Urothelium cell line (cell line): ENCODE measurements around the gene SNTN.

Experiments
- DNase-seq: peaks from one replicate; pipeline ENCODE4 v3.0.0; 2011; ENCODE audit warnings: low spot score, mixed read lengths
- FAIRE-seq: peaks from 2 replicates; lab custom pipeline; 2011; peaks lifted over from hg19 to GRCh38; lab: Jason Lieb, UNC

The SNTN gene

DNA sequence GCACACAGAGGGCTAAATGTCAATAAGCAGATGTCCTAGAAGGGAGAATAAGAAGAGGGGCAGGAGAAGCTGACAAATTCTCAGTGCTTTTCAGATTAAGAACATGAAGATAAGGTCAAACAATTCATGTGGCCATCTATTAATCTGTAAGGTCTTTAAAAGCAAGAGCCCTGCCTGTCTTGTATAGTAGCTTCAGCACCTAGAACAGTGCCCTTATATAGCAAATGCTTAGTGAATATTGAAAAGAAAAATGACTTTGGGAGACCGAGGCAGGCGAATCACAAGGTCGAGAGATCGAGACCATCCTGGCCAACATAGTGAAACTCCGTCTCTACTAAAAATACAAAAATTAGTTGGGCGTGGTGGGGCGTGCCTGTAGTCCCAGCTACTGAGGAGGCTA is 18.1 kb downstream of the SNTN start:
- FAIRE-seq (no peak), DNase-seq (no peak)

GRCh38 chr3:63673111-63673510 is 20.6 kb downstream of the SNTN start:
- no peak for FAIRE-seq
- no peak for DNase-seq

DNA sequence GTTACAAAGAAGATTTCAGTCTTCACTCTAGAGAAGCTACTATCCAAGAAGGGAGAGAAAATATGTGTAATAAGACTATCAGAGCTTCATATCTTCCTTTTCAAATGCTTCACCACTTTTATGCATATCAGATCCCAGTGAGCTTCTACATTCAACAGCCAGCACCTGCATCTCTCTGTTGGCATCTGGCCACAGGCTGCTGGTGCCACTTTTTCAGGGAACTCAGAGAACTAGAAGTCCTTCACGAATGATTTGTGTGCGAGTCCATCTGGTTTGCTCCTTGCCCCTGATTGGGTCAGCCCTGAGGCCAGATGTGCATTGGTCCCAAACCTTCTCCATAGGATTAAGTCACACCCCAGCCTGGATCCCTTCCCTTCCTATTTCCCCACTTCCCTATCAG is 22.1 kb downstream of the SNTN start:
- no peak for DNase-seq
- no peak for FAIRE-seq

DNA sequence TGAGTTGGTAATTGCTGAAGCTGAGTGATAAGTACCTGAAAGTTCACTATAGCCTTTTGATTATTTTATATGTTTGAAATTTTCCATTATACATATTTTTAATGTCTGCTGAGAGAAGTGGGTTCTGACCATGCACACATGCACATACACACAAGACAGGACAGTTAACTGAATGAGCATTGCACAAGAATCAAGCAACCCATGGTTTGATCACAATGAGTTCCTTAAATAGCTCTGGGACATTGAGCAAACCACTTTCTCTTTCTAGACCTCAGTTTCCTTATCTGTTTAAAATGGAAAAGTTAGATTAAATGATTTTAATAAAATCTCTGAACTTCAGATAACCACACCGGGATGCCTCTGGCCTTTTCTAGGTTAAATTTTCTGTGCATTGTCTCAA is 26.7 kb downstream of the SNTN start:
- no peak for DNase-seq

DNA sequence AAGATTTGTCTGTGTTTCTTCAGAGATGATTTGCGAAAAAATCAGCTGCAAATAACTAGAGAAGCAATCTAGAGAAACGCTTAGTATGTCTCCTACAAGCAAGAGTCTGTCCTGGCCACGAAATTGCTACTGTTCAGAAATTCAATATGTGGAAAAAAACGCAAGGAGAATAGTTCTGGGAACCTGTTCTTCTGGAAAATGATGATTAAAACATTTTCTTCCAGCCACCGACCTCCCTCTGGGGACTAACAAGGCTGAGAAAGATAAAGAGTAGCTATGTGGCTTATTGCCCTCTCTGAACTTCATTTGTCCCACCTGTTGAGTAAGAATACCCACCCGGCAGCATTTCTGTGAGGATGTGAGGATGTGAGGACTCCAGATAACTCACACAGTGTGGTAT is 31.6 kb downstream of the SNTN start:
- FAIRE-seq (no peak), DNase-seq (no peak)

More for the DNA sequence above, 26.7 kb downstream of the SNTN start:
- no peak for FAIRE-seq

GRCh38 chr3:63685340-63685739 is 32.9 kb downstream of the SNTN start:
- DNase-seq (no peak), FAIRE-seq (no peak)

DNA sequence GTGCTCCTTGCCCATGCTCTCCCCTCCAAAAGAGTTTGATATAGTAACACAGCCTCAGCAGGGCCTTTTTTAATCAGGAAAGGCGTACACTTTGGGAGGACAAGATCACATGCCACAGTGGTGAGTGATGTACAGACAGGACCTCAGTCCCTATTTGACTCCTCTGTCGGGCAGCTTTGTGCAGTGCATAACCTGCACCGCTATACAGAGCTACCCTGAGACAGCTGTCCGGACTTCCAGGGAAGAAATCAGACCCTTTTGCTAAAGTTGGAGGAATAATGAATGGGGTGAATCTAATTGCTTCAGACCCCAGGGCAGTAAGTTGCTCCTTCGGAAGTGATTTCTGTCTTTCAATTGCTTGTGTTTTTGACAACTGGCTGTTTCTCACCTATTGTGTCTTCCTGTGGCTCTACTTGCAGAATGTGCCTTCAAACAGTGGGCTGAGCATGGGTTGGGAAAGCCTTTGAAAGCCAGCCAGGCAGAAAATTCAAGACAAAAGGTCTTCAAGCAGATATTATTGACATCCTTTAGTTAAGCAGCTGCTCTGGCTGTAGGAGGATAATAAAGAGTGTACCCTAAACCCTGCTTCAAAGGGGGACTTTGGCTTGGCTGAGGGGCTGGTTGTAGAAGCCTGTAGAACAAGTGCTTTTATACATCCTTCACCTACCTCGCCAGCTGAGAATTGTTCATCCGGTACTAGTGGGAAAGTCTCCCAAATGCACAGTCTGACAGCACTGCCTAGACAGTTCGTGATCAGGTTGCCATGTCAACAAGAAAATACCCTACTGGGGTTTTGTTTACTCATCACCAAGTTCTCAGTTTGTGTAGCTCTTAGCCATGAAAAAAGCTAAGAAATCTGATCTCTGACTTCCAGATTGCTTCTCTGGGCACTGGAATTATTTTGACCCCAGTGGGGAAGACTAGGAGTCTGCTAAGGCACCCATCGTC is 35.1 kb downstream of the SNTN start:
- FAIRE-seq (no peak), DNase-seq (no peak)

GRCh38 chr3:63689285-63689684 is 36.8 kb downstream of the SNTN start:
- FAIRE-seq (no peak), DNase-seq (no peak)

DNA sequence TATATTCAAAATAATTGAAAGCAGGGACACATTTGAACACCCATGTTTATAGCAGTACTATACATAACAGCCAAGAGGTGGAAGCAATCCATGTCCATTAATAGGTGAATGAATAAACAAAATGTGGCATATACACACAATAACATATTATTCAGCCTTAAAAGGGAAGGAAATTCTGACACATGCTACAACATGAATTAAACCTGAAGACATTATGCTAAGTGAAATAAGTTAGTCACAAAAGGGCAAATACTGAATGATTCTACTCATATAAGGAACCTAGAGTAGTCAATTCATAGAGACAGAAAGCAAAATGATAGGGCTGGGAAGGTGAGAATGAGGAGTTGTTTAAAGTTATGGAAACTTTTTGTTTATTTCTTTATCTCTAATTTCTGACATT is 40.9 kb downstream of the SNTN start:
- FAIRE-seq (no peak), DNase-seq (no peak)

DNA sequence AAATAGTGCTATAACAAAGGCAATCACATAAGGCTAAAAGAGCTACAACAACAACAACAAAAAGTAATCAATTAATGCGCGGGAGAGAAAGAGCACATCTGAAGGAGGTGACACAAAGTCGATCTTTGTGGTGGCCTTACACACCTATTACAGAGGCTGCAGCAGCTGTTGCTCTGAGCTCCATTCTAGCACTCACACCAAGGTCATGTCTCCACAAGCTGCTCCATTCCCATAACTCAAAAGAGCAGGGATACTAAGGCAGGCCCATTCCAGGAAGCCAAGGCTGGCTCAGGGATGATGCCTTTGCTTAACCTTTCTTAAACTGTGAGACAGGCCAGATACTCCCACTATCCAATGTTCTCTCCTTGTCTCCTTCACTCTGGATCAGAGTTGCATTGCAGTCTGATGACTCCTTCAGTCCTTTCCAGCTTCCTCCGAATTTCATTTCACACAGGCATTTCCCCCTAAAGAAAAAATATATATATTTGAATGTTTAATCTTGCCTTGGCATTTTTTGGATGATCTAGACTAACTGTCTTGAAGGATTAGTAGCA is 52.7 kb downstream of the SNTN start:
- FAIRE-seq (no peak), DNase-seq (no peak)

GRCh38 chr3:63706321-63707085 is 54.0 kb downstream of the SNTN start:
- FAIRE-seq: no peak
- DNase-seq: no peak

DNA sequence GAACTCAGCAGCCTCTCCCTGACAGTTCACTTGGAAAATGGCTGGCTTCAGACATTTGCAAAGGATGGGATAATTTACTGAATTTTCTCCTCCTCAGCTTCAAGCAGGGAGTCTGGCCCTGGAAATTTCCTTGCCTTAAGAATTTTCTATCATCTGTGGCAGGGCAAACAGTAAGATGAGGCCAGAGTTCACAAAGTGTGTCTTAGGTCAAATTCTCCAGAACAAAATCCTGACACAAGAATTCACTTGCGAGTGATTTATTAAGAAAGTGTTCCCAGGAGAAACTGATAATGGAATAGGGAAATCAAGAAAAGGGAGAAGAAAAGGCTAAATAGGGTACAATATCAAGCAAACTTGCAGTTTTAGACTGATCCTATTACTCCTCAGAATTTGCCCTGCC is 55.3 kb downstream of the SNTN start:
- FAIRE-seq: no peak
- DNase-seq: no peak

DNA sequence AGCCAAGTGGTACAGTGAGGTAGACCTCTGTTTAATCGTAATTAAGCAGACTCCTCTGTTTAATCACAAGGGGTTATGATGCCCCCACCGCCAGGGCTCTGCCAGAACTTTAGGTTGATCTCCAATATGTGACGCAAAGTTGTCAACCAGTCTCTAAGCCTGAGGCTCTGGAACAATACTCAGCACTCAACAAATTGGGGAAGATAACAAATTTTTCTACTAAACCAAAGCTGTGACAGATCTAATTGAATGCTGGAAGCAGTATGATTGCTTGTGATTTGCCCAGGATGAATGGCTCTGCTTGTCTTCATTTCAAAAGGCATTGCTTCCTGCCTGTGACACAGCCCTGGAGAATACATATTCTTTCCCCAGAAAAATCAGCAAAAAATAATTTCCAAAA is 57.1 kb downstream of the SNTN start:
- DNase-seq (no peak), FAIRE-seq (no peak)
